GM23338 (cell line): Measurements from ENCODE around the gene HSF4. TPM values are rescaled to one million over a fixed set of nuclear protein-coding genes. Genes with fewer than 3 reads are reported as not detected.

Experiments used
- ATAC-seq: fragments of 200-7000 bp; cut with Tn5 transposase; 3 replicates; pipeline ENCODE4 v1.9.1; 2020
- DNase-seq: peaks from one replicate; pipeline ENCODE4 v3.0.0-alpha.2; 2015; ENCODE audit warnings: low spot score
- H2AFZ ChIP-seq: fragments of 200-600 bp; sonication (generic); 2 replicates; pipeline ENCODE4 v1.8.0; 2016; ENCODE audit warnings: antibody characterized with exemption, mild to moderate bottlenecking, moderate library complexity
- H3F3A ChIP-seq: fragments of 200-600 bp; sonication (generic); replicated peaks from 2 replicates; pipeline ENCODE4 v1.8.0; 2017; ENCODE audit warnings: antibody characterized with exemption, mixed run types, low read depth
- H3K27ac ChIP-seq: fragments of 200-600 bp; sonication (generic); 2 replicates; pipeline ENCODE4 v1.6.1; 2016; ENCODE audit warnings: low read depth
- H3K27me3 ChIP-seq: fragments of 200-600 bp; sonication (generic); 2 replicates; pipeline ENCODE4 v1.8.0; 2016; ENCODE audit warnings: mild to moderate bottlenecking, mixed run types, moderate library complexity; ENCODE audit not compliant: insufficient read depth
- H3K36me3 ChIP-seq: fragments of 200-600 bp; sonication (generic); 2 replicates; pipeline ENCODE4 v1.8.0; 2016; ENCODE audit warnings: mild to moderate bottlenecking; ENCODE audit not compliant: insufficient read depth
- H3K4me1 ChIP-seq: fragments of 200-600 bp; sonication (generic); 2 replicates; pipeline ENCODE4 v1.8.0; 2016; ENCODE audit warnings: mild to moderate bottlenecking, moderate library complexity; ENCODE audit not compliant: insufficient read depth
- H3K4me2 ChIP-seq: fragments of 200-600 bp; sonication (generic); 2 replicates; pipeline ENCODE4 v1.7.1; 2017; ENCODE audit warnings: mixed run types
- H3K4me3 ChIP-seq: fragments of 200-600 bp; sonication (generic); 2 replicates; pipeline ENCODE4 v1.6.1; 2016; ENCODE audit warnings: mixed run types
- H3K79me2 ChIP-seq: fragments of 200-600 bp; sonication (generic); replicated peaks from 2 replicates; pipeline ENCODE4 v1.8.0; 2017; ENCODE audit warnings: mild to moderate bottlenecking; ENCODE audit not compliant: insufficient read depth
- H3K9me2 ChIP-seq: fragments of 200-600 bp; sonication (generic); 2 replicates; pipeline ENCODE4 v1.8.0; 2017; ENCODE audit not compliant: insufficient read depth
- H4K20me1 ChIP-seq: fragments of 200-600 bp; sonication (generic); replicated peaks from 2 replicates; pipeline ENCODE4 v1.8.0; 2017; ENCODE audit warnings: mild to moderate bottlenecking; ENCODE audit not compliant: insufficient read depth
- H3K27ac Mint-ChIP-seq: 2 replicates; pipeline ENCODE4 v1.8.0; 2020; ENCODE audit warnings: inconsistent platforms, mild to moderate bottlenecking, moderate library complexity, mixed read lengths
- H3K27me3 Mint-ChIP-seq: 3 replicates; pipeline ENCODE4 v1.8.0; 2022; ENCODE audit warnings: low read depth, mild to moderate bottlenecking, moderate library complexity, mixed read lengths, inconsistent platforms; ENCODE audit not compliant: insufficient read depth, poor library complexity
- H3K36me3 Mint-ChIP-seq: 3 replicates; pipeline ENCODE4 v1.8.0; 2021; ENCODE audit warnings: low read depth, mild to moderate bottlenecking, inconsistent platforms, moderate library complexity, mixed read lengths
- H3K4me1 Mint-ChIP-seq: 3 replicates; pipeline ENCODE4 v1.8.0; 2020; ENCODE audit warnings: mild to moderate bottlenecking, inconsistent platforms, mixed read lengths
- H3K4me3 Mint-ChIP-seq: 3 replicates; pipeline ENCODE4 v1.8.0; 2021; ENCODE audit warnings: moderate library complexity, mild to moderate bottlenecking, inconsistent platforms, mixed read lengths
- H3K9me3 Mint-ChIP-seq: 3 replicates; pipeline ENCODE4 v1.8.0; 2020; ENCODE audit warnings: moderate library complexity, mild to moderate bottlenecking, inconsistent platforms, mixed read lengths
- CREB1 ChIP-seq: fragments of 250-450 bp; sonication (Bioruptor Pico); IDR thresholded peaks from 2 replicates; pipeline ENCODE4 v1.5.0; 2020; ENCODE audit warnings: low read depth, mild to moderate bottlenecking, moderate library complexity
- EZH2 ChIP-seq: fragments of 200-600 bp; sonication (generic); IDR thresholded peaks from one replicate; pipeline ENCODE4 v1.8.0; 2017; ENCODE audit warnings: antibody characterized with exemption, mild to moderate bottlenecking, low read depth; ENCODE audit not compliant: unreplicated experiment
- EZH2phosphoT487 ChIP-seq: fragments of 200-600 bp; sonication (generic); IDR thresholded peaks from one replicate; pipeline ENCODE4 v1.8.1; 2018; ENCODE audit warnings: antibody characterized with exemption; ENCODE audit not compliant: unreplicated experiment
- JUNB ChIP-seq: IDR thresholded peaks from one replicate; pipeline ENCODE4 v1.6.1; 2016; ENCODE audit warnings: antibody characterized with exemption; ENCODE audit not compliant: unreplicated experiment
- NANOG ChIP-seq: IDR thresholded peaks from 2 replicates; pipeline ENCODE4 v1.6.1; 2016; ENCODE audit warnings: antibody characterized with exemption, borderline replicate concordance
- POLR2AphosphoS5 ChIP-seq: IDR thresholded peaks from 2 replicates; pipeline ENCODE4 v1.6.1; 2016; ENCODE audit warnings: antibody characterized with exemption, low read depth
- STAT1 ChIP-seq: IDR thresholded peaks from one replicate; pipeline ENCODE4 v1.6.1; 2016; ENCODE audit warnings: antibody characterized with exemption; ENCODE audit not compliant: unreplicated experiment
- ZNF114 ChIP-seq: fragments of 250-450 bp; sonication (Bioruptor Pico); IDR thresholded peaks from 2 replicates; pipeline ENCODE4 v1.5.0; 2020; ENCODE audit warnings: mild to moderate bottlenecking, moderate library complexity
- ZNF331 ChIP-seq: fragments of 250-450 bp; sonication (Bioruptor Pico); IDR thresholded peaks from 2 replicates; pipeline ENCODE4 v1.5.0; 2020; ENCODE audit warnings: low read depth, mild to moderate bottlenecking, moderate library complexity
- polyA plus RNA-seq: library from polyadenylated mRNA; unstranded; fragments of >200 nt; fragmentation: Nextera tagmentation; extraction: Ambion mirVana; gene quantifications from 2 replicates; pipeline ENCODE4 v1.2.1, GENCODE V29; 2016
- total RNA-seq: library from RNA; depleted of rRNA; stranded (reverse); fragments of >200 nt; shearing (Covaris generic); gene quantifications from 2 replicates; pipeline ENCODE4 v1.2.3, GENCODE V29; 2014
- TF ChIP-seq, protein P1 (sequence below): IDR thresholded peaks from one replicate; pipeline ENCODE4 v1.6.1; 2018; ENCODE audit warnings: antibody characterized with exemption; ENCODE audit not compliant: unreplicated experiment
- TF ChIP-seq, protein P2 (sequence below), 2 experiments: fragments of 200-600 bp in 1 of 2; sonication (generic) in 1 of 2; conservative IDR thresholded peaks; 2 replicates each; pipeline versions ENCODE4 v1.5.1 to v1.6.1; 2016 to 2017; ENCODE audit warnings: antibody characterized with exemption in 2 of 2, low read depth in 2 of 2, mild to moderate bottlenecking in 2 of 2, moderate library complexity in 1 of 2
- TF ChIP-seq, protein P3 (sequence below): fragments of 250-450 bp; sonication (Bioruptor Pico); IDR thresholded peaks from 2 replicates; pipeline ENCODE4 v1.5.0; 2020; ENCODE audit warnings: mild to moderate bottlenecking, moderate library complexity
- TF ChIP-seq, protein P4 (sequence below): IDR thresholded peaks from 2 replicates; pipeline ENCODE4 v1.6.1; 2016; ENCODE audit warnings: antibody characterized with exemption

The HSF4 gene
- total and polyA plus RNA-seq, 2 experiments from 2014 or later: 0.19 to 1.3 TPM

DNA sequence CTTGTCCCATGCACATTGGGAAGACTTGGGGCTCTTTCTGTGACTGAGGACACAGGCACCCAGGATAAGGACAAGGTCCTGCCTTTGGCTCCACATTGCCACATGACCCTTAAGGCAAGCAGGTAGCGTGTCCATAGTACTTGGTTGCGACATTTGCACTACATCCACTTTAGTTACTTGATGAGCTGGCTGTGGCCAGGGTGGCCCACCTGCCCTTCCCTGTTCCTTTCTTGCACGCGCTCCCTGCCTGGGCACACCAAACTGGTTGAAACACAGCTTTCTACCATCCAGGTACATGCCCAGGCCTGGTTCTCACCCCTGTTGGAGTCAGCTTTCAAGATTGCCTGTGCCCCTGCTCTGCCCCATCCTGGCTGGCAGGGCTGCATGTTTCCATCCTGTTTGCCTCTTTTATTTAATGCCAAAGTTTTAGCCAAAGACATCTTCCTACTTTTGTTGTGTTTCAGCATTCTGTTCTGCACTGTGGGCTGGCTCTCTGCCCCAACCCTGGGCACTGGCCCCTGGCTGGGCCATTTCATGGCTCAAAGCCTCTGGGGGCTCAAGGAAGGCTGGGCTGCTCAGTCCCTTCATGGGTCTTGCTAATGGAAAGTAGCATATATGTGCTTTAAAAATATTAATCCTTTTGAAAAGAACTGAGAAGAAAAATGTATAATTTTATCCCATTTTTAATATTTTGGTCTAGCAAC lies 17.0 kb upstream of the HSF4 start:
- H3K4me1 Mint-ChIP-seq: peaks cover 10% of the 10 kb centered on the region; the same call in 2 of the 3 replicates
- peaks cover 26% of the 10 kb centered on the region for H3K27me3 Mint-ChIP-seq
- no peak overlapping the region for H3K4me3 Mint-ChIP-seq
- no peak overlapping the region for H3K27ac Mint-ChIP-seq
- DNase-seq (no peak), ATAC-seq (no peak)
- H3K4me2 ChIP-seq: no peak overlapping the region
- no peak overlapping the region for H3K27ac ChIP-seq
- peaks cover 46% of the 10 kb centered on the region for H3K27me3 ChIP-seq
- H3K79me2 ChIP-seq: no peaks in the 10 kb centered on the region
- no peak overlapping the region for H3K4me3 ChIP-seq
- no peaks in the 10 kb centered on the region for H3K9me2 ChIP-seq
- peaks cover 34% of the 10 kb centered on the region for H3K36me3 Mint-ChIP-seq
- H3K4me1 ChIP-seq: peaks cover 6% of the 10 kb centered on the region; the same call in 1 of the 2 replicates
- no peaks in the 10 kb centered on the region; the same call in 1 of the 2 replicates for H4K20me1 ChIP-seq
- no peaks in the 10 kb centered on the region for H3K36me3 ChIP-seq
- H3K9me3 Mint-ChIP-seq: no peaks in the 10 kb centered on the region
- no peak overlapping the region for H2AFZ ChIP-seq
- TF ChIP-seq POLR2AphosphoS5 (no peak), CREB1 (CRISPR knock-in tag) (no peak), ZNF331 (CRISPR knock-in tag) (no peak), STAT1 (no peak), NANOG (no peak), ZNF114 (CRISPR knock-in tag) (no peak), EZH2phosphoT487 (no peak), EZH2 (no peak), JUNB (no peak)
- TF ChIP-seq, protein P1, sequence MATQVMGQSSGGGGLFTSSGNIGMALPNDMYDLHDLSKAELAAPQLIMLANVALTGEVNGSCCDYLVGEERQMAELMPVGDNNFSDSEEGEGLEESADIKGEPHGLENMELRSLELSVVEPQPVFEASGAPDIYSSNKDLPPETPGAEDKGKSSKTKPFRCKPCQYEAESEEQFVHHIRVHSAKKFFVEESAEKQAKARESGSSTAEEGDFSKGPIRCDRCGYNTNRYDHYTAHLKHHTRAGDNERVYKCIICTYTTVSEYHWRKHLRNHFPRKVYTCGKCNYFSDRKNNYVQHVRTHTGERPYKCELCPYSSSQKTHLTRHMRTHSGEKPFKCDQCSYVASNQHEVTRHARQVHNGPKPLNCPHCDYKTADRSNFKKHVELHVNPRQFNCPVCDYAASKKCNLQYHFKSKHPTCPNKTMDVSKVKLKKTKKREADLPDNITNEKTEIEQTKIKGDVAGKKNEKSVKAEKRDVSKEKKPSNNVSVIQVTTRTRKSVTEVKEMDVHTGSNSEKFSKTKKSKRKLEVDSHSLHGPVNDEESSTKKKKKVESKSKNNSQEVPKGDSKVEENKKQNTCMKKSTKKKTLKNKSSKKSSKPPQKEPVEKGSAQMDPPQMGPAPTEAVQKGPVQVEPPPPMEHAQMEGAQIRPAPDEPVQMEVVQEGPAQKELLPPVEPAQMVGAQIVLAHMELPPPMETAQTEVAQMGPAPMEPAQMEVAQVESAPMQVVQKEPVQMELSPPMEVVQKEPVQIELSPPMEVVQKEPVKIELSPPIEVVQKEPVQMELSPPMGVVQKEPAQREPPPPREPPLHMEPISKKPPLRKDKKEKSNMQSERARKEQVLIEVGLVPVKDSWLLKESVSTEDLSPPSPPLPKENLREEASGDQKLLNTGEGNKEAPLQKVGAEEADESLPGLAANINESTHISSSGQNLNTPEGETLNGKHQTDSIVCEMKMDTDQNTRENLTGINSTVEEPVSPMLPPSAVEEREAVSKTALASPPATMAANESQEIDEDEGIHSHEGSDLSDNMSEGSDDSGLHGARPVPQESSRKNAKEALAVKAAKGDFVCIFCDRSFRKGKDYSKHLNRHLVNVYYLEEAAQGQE: no peak
- TF ChIP-seq, protein P2, sequence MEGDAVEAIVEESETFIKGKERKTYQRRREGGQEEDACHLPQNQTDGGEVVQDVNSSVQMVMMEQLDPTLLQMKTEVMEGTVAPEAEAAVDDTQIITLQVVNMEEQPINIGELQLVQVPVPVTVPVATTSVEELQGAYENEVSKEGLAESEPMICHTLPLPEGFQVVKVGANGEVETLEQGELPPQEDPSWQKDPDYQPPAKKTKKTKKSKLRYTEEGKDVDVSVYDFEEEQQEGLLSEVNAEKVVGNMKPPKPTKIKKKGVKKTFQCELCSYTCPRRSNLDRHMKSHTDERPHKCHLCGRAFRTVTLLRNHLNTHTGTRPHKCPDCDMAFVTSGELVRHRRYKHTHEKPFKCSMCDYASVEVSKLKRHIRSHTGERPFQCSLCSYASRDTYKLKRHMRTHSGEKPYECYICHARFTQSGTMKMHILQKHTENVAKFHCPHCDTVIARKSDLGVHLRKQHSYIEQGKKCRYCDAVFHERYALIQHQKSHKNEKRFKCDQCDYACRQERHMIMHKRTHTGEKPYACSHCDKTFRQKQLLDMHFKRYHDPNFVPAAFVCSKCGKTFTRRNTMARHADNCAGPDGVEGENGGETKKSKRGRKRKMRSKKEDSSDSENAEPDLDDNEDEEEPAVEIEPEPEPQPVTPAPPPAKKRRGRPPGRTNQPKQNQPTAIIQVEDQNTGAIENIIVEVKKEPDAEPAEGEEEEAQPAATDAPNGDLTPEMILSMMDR (conservative IDR thresholded peaks at IDR 0.05; ENCODE audit: low read depth in 2 of 2): no peak
- TF ChIP-seq, protein P3, sequence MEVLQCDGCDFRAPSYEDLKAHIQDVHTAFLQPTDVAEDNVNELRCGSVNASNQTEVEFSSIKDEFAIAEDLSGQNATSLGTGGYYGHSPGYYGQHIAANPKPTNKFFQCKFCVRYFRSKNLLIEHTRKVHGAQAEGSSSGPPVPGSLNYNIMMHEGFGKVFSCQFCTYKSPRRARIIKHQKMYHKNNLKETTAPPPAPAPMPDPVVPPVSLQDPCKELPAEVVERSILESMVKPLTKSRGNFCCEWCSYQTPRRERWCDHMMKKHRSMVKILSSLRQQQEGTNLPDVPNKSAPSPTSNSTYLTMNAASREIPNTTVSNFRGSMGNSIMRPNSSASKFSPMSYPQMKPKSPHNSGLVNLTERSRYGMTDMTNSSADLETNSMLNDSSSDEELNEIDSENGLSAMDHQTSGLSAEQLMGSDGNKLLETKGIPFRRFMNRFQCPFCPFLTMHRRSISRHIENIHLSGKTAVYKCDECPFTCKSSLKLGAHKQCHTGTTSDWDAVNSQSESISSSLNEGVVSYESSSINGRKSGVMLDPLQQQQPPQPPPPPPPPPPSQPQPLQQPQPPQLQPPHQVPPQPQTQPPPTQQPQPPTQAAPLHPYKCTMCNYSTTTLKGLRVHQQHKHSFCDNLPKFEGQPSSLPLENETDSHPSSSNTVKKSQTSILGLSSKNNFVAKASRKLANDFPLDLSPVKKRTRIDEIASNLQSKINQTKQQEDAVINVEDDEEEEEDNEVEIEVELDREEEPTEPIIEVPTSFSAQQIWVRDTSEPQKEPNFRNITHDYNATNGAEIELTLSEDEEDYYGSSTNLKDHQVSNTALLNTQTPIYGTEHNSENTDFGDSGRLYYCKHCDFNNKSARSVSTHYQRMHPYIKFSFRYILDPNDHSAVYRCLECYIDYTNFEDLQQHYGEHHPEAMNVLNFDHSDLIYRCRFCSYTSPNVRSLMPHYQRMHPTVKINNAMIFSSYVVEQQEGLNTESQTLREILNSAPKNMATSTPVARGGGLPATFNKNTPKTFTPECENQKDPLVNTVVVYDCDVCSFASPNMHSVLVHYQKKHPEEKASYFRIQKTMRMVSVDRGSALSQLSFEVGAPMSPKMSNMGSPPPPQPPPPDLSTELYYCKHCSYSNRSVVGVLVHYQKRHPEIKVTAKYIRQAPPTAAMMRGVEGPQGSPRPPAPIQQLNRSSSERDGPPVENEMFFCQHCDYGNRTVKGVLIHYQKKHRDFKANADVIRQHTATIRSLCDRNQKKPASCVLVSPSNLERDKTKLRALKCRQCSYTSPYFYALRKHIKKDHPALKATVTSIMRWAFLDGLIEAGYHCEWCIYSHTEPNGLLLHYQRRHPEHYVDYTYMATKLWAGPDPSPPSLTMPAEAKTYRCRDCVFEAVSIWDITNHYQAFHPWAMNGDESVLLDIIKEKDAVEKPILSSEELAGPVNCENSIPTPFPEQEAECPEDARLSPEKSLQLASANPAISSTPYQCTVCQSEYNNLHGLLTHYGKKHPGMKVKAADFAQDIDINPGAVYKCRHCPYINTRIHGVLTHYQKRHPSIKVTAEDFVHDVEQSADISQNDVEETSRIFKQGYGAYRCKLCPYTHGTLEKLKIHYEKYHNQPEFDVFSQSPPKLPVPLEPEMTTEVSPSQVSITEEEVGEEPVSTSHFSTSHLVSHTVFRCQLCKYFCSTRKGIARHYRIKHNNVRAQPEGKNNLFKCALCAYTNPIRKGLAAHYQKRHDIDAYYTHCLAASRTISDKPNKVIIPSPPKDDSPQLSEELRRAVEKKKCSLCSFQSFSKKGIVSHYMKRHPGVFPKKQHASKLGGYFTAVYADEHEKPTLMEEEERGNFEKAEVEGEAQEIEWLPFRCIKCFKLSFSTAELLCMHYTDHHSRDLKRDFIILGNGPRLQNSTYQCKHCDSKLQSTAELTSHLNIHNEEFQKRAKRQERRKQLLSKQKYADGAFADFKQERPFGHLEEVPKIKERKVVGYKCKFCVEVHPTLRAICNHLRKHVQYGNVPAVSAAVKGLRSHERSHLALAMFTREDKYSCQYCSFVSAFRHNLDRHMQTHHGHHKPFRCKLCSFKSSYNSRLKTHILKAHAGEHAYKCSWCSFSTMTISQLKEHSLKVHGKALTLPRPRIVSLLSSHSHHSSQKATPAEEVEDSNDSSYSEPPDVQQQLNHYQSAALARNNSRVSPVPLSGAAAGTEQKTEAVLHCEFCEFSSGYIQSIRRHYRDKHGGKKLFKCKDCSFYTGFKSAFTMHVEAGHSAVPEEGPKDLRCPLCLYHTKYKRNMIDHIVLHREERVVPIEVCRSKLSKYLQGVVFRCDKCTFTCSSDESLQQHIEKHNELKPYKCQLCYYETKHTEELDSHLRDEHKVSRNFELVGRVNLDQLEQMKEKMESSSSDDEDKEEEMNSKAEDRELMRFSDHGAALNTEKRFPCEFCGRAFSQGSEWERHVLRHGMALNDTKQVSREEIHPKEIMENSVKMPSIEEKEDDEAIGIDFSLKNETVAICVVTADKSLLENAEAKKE (CRISPR knock-in tag): no peak
- TF ChIP-seq, protein P4, sequence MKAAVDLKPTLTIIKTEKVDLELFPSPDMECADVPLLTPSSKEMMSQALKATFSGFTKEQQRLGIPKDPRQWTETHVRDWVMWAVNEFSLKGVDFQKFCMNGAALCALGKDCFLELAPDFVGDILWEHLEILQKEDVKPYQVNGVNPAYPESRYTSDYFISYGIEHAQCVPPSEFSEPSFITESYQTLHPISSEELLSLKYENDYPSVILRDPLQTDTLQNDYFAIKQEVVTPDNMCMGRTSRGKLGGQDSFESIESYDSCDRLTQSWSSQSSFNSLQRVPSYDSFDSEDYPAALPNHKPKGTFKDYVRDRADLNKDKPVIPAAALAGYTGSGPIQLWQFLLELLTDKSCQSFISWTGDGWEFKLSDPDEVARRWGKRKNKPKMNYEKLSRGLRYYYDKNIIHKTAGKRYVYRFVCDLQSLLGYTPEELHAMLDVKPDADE: no peak
- H3F3A ChIP-seq: 0 out of 2 replicates have a peak, but pooled peaks cover 7% of the 10 kb centered on the region
